ENCODE measurements around the gene RCN1. TPM values are rescaled to one million over a fixed set of nuclear protein-coding genes. Genes with fewer than 3 reads are reported as not detected.

The RCN1 gene
- total RNA-seq, 1 donor from 2014 or later, result 222 TPM

- DNase-seq (ENCODE audit: low read depth), result no peak
- no peak for TF ChIP-seq CTCF (conservative IDR thresholded peaks at IDR 0.05; ENCODE audit: low read depth, low read length)
- H3K4me3 ChIP-seq (ENCODE audit: low read depth, low read length), result no peak overlapping the region
Observed at GRCh38 chr11:32109592-32109991, 18.7 kb downstream of the RCN1 start.

- TF ChIP-seq CTCF (conservative IDR thresholded peaks at IDR 0.05; ENCODE audit: low read depth, low read length), result no peak
- no peak overlapping the region for H3K4me3 ChIP-seq (ENCODE audit: low read depth, low read length)
- DNase-seq (ENCODE audit: low read depth), result no peak
Observed at GRCh38 chr11:32110795-32111194, 19.9 kb downstream of the RCN1 start.

- no peak for TF ChIP-seq CTCF (conservative IDR thresholded peaks at IDR 0.05; ENCODE audit: low read depth, low read length)
- no peak overlapping the region for H3K4me3 ChIP-seq (ENCODE audit: low read depth, low read length)
- no peak for DNase-seq (ENCODE audit: low read depth)
Observed at GRCh38 chr11:32113200-32113919, 22.5 kb downstream of the RCN1 start.

GRCh38 chr11:32113920-32114203, 23.0 kb downstream of the RCN1 start:
- no peak for TF ChIP-seq CTCF (conservative IDR thresholded peaks at IDR 0.05; ENCODE audit: low read depth, low read length)
- no peak overlapping the region for H3K4me3 ChIP-seq (ENCODE audit: low read depth, low read length)
- no peak for DNase-seq (ENCODE audit: low read depth)

GRCh38 chr11:32115446-32115845, 24.6 kb downstream of the RCN1 start:
- no peak overlapping the region for H3K4me3 ChIP-seq (ENCODE audit: low read depth, low read length)
- no peak for DNase-seq (ENCODE audit: low read depth)
- no peak for TF ChIP-seq CTCF (conservative IDR thresholded peaks at IDR 0.05; ENCODE audit: low read depth, low read length)

- no peak for DNase-seq (ENCODE audit: low read depth)
- no peak overlapping the region for H3K4me3 ChIP-seq (ENCODE audit: low read depth, low read length)
Observed at GRCh38 chr11:32116668-32117067, 25.8 kb downstream of the RCN1 start.

More at GRCh38 chr11:32116668-32117067, 25.8 kb downstream of the RCN1 start:
- no peak for TF ChIP-seq CTCF (conservative IDR thresholded peaks at IDR 0.05; ENCODE audit: low read depth, low read length)
